Endothelial cell of umbilical vein (primary cell): ENCODE results near the gene SLC35E2B. TPM values are rescaled to one million over a fixed set of nuclear protein-coding genes. Genes with fewer than 3 reads are reported as not detected.

Experiments
- BruUV-seq: library from RNA; stranded (reverse); fragments of 400-500 nt; replicated peaks from 2 replicates; lab custom pipeline; 2021; lab: Mats Ljungman, UMichigan
- CTCF ChIA-PET: fragments of 300-600, 350-600 bp; sonication (Branson Sonifier 250); formaldehyde crosslinking; loops from one replicate; lab custom pipeline; 2021; ENCODE audit warnings: antibody characterized with exemption, inconsistent platforms; lab: Charles Lee
- POLR2A ChIA-PET: fragments of 300-600, 350-600 bp; sonication (Branson Sonifier 250); formaldehyde crosslinking; loops from one replicate; lab custom pipeline; 2021; ENCODE audit warnings: antibody characterized with exemption, inconsistent platforms; lab: Charles Lee
- DNase-seq: peaks from one replicate; pipeline ENCODE4 v3.0.0-alpha.2; 2011; ENCODE audit warnings: low read depth, low spot score
- FAIRE-seq: peaks from 2 replicates; lab custom pipeline; 2011; peaks lifted over from hg19 to GRCh38; lab: Jason Lieb, UNC
- H2AFZ ChIP-seq: 2 replicates; pipeline ENCODE4 v1.6.0; 2012; ENCODE audit warnings: low read depth, low read length, control low read depth, inconsistent platforms
- H3K27ac ChIP-seq: 2 replicates; pipeline ENCODE4 v1.5.1; 2011; ENCODE audit warnings: low read depth, mild to moderate bottlenecking, control low read depth, low read length, moderate library complexity; ENCODE audit not compliant: insufficient read depth
- H3K27me3 ChIP-seq, 2 experiments: 2 replicates each; pipeline versions ENCODE4 v1.6.0 to v1.6.1; 2011; ENCODE audit warnings: low read length in 2 of 2, mixed read lengths in 1 of 2; ENCODE audit not compliant: control insufficient read depth in 2 of 2, insufficient read depth in 2 of 2
- H3K36me3 ChIP-seq, 2 experiments: 2 replicates in 1 of 2; 3 replicates in 1 of 2; pipeline ENCODE4 v1.5.1; 2011; ENCODE audit warnings: low read length in 2 of 2, mild to moderate bottlenecking in 1 of 2, moderate library complexity in 1 of 2; ENCODE audit not compliant: control insufficient read depth in 2 of 2, insufficient read depth in 2 of 2; ENCODE audit errors: extremely low read depth in 1 of 2
- H3K4me1 ChIP-seq: 3 replicates; pipeline ENCODE4 v1.5.1; 2011; ENCODE audit warnings: mild to moderate bottlenecking, low read length; ENCODE audit not compliant: control insufficient read depth, insufficient read depth; ENCODE audit errors: extremely low read depth
- H3K4me2 ChIP-seq: 2 replicates; pipeline ENCODE4 v1.6.1; 2011; ENCODE audit warnings: low read length, control low read depth, mixed read lengths; ENCODE audit not compliant: insufficient read depth
- H3K4me3 ChIP-seq, 3 experiments: fragments of 200-600 bp in 1 of 3; sonication (generic), shearing (Covaris generic) in 1 of 3; replicated peaks in 1 of 3; 2 replicates each; pipeline ENCODE4 v1.5.1; 2011 to 2016; ENCODE audit warnings: control low read depth in 3 of 3, low read length in 3 of 3, mild to moderate bottlenecking in 2 of 3, inconsistent platforms in 1 of 3, low read depth in 1 of 3, moderate library complexity in 1 of 3; ENCODE audit not compliant: insufficient read depth in 1 of 3
- H3K79me2 ChIP-seq: 2 replicates; pipeline ENCODE4 v1.6.0; 2012; ENCODE audit warnings: low read length, inconsistent platforms; ENCODE audit not compliant: control insufficient read depth, insufficient read depth
- H3K9ac ChIP-seq: replicated peaks from 2 replicates; pipeline ENCODE3; 2011; ENCODE audit warnings: low read length, control low read depth; ENCODE audit not compliant: insufficient read depth; ENCODE audit errors: extremely low read depth
- H3K9me1 ChIP-seq: replicated peaks from 3 replicates; pipeline ENCODE4 v1.6.0; 2011; ENCODE audit warnings: mild to moderate bottlenecking, low read length; ENCODE audit not compliant: control insufficient read depth, insufficient read depth; ENCODE audit errors: extremely low read depth
- H3K9me3 ChIP-seq: replicated peaks from 2 replicates; pipeline ENCODE4 v1.5.1; 2012; ENCODE audit warnings: low read length, inconsistent platforms; ENCODE audit not compliant: control insufficient read depth, insufficient read depth
- H4K20me1 ChIP-seq: replicated peaks from 2 replicates; pipeline ENCODE3; 2011; ENCODE audit warnings: mild to moderate bottlenecking, low read length; ENCODE audit not compliant: control insufficient read depth, insufficient read depth; ENCODE audit errors: extremely low read depth
- CTCF ChIP-seq, 2 donors: IDR thresholded peaks; 1 replicate in 1 of 2; 2 replicates in 1 of 2; pipeline ENCODE4 v1.5.1; 2011; ENCODE audit warnings: low read length in 2 of 2, mild to moderate bottlenecking in 2 of 2, moderate library complexity in 2 of 2, control low read depth in 1 of 2, inconsistent platforms in 1 of 2, low read depth in 1 of 2; ENCODE audit not compliant: insufficient read depth in 1 of 2; ENCODE audit errors: extremely low read depth in 1 of 2
- EZH2 ChIP-seq: IDR thresholded peaks from 2 replicates; pipeline ENCODE4 v1.6.1; 2012; ENCODE audit warnings: borderline replicate concordance, low read depth, mild to moderate bottlenecking, moderate library complexity, low read length, inconsistent platforms; ENCODE audit not compliant: severe bottlenecking
- FOS ChIP-seq: IDR thresholded peaks from 2 replicates; pipeline ENCODE4 v1.6.1; 2011; ENCODE audit warnings: mild to moderate bottlenecking, low read length, moderate library complexity, borderline replicate concordance; ENCODE audit not compliant: insufficient read depth
- GATA2 ChIP-seq: IDR thresholded peaks from 2 replicates; pipeline ENCODE4 v1.7.0; 2011; ENCODE audit warnings: low read depth, mild to moderate bottlenecking, moderate library complexity, mixed read lengths, low read length; ENCODE audit not compliant: insufficient read length, insufficient read depth
- JUN ChIP-seq: IDR thresholded peaks from 2 replicates; pipeline ENCODE4 v1.6.1; 2011; ENCODE audit warnings: borderline replicate concordance, low read depth; ENCODE audit not compliant: insufficient read length, insufficient read depth
- MAX ChIP-seq: IDR thresholded peaks from 2 replicates; pipeline ENCODE4 v1.6.1; 2011; ENCODE audit not compliant: insufficient read depth, insufficient read length
- MYC ChIP-seq: IDR thresholded peaks from one replicate; pipeline ENCODE4 v1.6.1; 2011; ENCODE audit warnings: mild to moderate bottlenecking, low read depth, low read length
- POLR2A ChIP-seq: IDR thresholded peaks from 2 replicates; pipeline ENCODE4 v1.6.1; 2012; ENCODE audit warnings: low read depth, mild to moderate bottlenecking, control low read depth, low read length
- POLR2AphosphoS5 ChIP-seq: IDR thresholded peaks from 2 replicates; pipeline ENCODE4 v1.6.1; 2012; ENCODE audit warnings: low read depth, mild to moderate bottlenecking, control low read depth, low read length, moderate library complexity; ENCODE audit not compliant: insufficient read depth
- dilution Hi-C: fragments of 300-500 bp; cut with MboI; formaldehyde crosslinking; loops from one replicate; pipeline ENCODE4 v1.15.0; 2019; ENCODE audit warnings: low sequenced_read_pairs; ENCODE audit not compliant: extremely low pct_ligation_motif_present
- intact Hi-C: fragments of 100-400 bp; cut with micrococcal nuclease; formaldehyde crosslinking; loops from one replicate; pipeline ENCODE4 v1.10.0; 2022
- polyA plus RNA-seq, 4 experiments: library from polyadenylated mRNA; depleted of rRNA in 3 of 4; stranded (reverse) in 3 of 4; unstranded in 1 of 4; fragments of >200 nt; gene quantifications; 2 replicates each; pipeline versions ENCODE4 v1.2.1 to v1.2.3, GENCODE V29; 2011 to 2012; ENCODE audit warnings: missing spikeins in 1 of 4
- total RNA-seq: library from RNA; stranded (reverse); gene quantifications from 2 replicates; pipeline ENCODE4 v1.2.3, GENCODE V29; 2021

SLC35E2B gene
- total and polyA plus RNA-seq, 2 donors (not counting 3 experiments of a cell fraction or from before 2014, with no cell fraction given): 28.0 to 51.2 TPM

- ChIA-PET POLR2A (no interaction called here), CTCF (no interaction called here)
- H3K4me3 ChIP-seq: no peak overlapping the region
- dilution Hi-C loops: no loop called here
- FAIRE-seq (no peak), DNase-seq (no peak)
- H3K9me1 ChIP-seq: no peaks in the 10 kb centered on the region
- H3K36me3 ChIP-seq: peaks cover 0 to 2% of the 10 kb centered on the region in 2 experiments
- no peaks in the 10 kb centered on the region for H3K9me3 ChIP-seq
- no peak for TF ChIP-seq CTCF (IDR thresholded peaks at IDR 0.05; ENCODE audit: extremely low read depth in 1 of 2, insufficient read depth in 1 of 2, low read depth in 1 of 2, low read length in 2 of 2)
- TF ChIP-seq MAX: no peak
- TF ChIP-seq FOS: no peak
- no peak for TF ChIP-seq JUN
- no peak for TF ChIP-seq POLR2A
- TF ChIP-seq MYC: no peak
- TF ChIP-seq GATA2: no peak
- no peak for TF ChIP-seq POLR2AphosphoS5
- TF ChIP-seq EZH2: no peak
- peaks cover 3% of the 10 kb centered on the region for H3K79me2 ChIP-seq
- H3K27ac ChIP-seq: no peak overlapping the region
- no peak overlapping the region for H2AFZ ChIP-seq
- no peak overlapping the region for H3K9ac ChIP-seq
- no peaks in the 10 kb centered on the region for H3K27me3 ChIP-seq
- H3K4me2 ChIP-seq: no peak overlapping the region
- no peaks in the 10 kb centered on the region for H4K20me1 ChIP-seq
- BruUV-seq: no TSS peak
- intact Hi-C loops: no loop called here
- H3K4me1 ChIP-seq: peaks cover 5% of the 10 kb centered on the region
Measured at GRCh38 chr1:1620433-1621139, 72.0 kb downstream of the SLC35E2B start.
